HL-60 (cell line): ENCODE results near the gene KIF26A.

Experiments
- DNase-seq, 2 experiments: peaks; one replicate each; pipeline ENCODE4 v3.0.0-alpha.2; 2010 to 2020; ENCODE audit warnings: low read depth in 1 of 2, low spot score in 1 of 2
- H3K27ac ChIP-seq: fragments of 250-450 bp; sonication (Bioruptor Pico); replicated peaks from 2 replicates; pipeline ENCODE4 v1.5.1; 2020; ENCODE audit warnings: mild to moderate bottlenecking, moderate library complexity
- H3K27me3 ChIP-seq: fragments of 250-450 bp; sonication (Bioruptor Pico); 2 replicates; pipeline ENCODE4 v1.5.1; 2021; ENCODE audit warnings: mild to moderate bottlenecking, moderate library complexity; ENCODE audit not compliant: insufficient read depth, poor library complexity, severe bottlenecking
- H3K4me3 ChIP-seq: replicated peaks from 2 replicates; pipeline ENCODE4 v1.5.1; 2011; ENCODE audit warnings: mild to moderate bottlenecking, control low read depth, low read length; ENCODE audit not compliant: insufficient read depth
- GABPA ChIP-seq: IDR thresholded peaks from 2 replicates; pipeline ENCODE4 v1.6.1; 2012; ENCODE audit warnings: low read depth
- POLR2AphosphoS5 ChIP-seq: IDR thresholded peaks from 2 replicates; pipeline ENCODE4 v1.6.1; 2012; ENCODE audit warnings: low read depth
- SPI1 ChIP-seq: IDR thresholded peaks from 2 replicates; pipeline ENCODE4 v1.6.1; 2012; ENCODE audit warnings: low read depth, mild to moderate bottlenecking, borderline replicate concordance
- TF ChIP-seq, protein P1 (sequence below): IDR thresholded peaks from 2 replicates; pipeline ENCODE4 v1.6.1; 2012; ENCODE audit warnings: low read depth; ENCODE audit not compliant: insufficient replicate concordance
- TF ChIP-seq, protein P2 (sequence below): IDR thresholded peaks from one replicate; pipeline ENCODE4 v1.5.1; 2011; ENCODE audit warnings: low read length, control low read depth, inconsistent platforms; ENCODE audit not compliant: insufficient read depth

Gene KIF26A

DNA sequence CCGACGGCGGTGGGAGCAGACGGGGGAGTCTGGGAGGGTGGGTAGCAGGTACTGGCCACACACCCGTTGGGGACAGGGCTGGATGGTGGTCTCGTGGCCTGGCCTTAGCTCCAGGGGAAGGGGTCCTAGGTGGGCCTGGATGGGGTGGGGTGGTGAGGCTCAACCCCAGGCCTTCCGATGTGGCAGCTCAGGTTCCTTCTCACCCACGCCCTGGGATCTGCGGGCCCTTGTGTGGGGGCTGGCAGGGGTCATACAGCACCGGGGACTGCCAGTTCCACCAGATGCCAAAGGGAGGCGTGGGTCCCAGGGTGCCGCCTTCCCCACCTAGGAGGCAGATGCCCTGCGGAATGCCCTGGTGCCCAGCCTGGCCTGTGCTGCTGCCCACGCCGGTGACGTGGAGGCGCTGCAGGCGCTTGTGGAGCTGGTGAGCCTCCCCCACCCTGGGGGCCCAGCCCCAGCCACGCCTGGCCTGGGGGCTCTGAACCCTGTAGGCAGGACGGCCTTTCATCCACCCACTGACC lies 31.9 kb upstream of the KIF26A start:
- H3K4me3 ChIP-seq = no peak overlapping the region
- no peak for DNase-seq
- TF ChIP-seq POLR2AphosphoS5 (no peak), SPI1 (no peak), GABPA (no peak)
- TF ChIP-seq, protein P1, sequence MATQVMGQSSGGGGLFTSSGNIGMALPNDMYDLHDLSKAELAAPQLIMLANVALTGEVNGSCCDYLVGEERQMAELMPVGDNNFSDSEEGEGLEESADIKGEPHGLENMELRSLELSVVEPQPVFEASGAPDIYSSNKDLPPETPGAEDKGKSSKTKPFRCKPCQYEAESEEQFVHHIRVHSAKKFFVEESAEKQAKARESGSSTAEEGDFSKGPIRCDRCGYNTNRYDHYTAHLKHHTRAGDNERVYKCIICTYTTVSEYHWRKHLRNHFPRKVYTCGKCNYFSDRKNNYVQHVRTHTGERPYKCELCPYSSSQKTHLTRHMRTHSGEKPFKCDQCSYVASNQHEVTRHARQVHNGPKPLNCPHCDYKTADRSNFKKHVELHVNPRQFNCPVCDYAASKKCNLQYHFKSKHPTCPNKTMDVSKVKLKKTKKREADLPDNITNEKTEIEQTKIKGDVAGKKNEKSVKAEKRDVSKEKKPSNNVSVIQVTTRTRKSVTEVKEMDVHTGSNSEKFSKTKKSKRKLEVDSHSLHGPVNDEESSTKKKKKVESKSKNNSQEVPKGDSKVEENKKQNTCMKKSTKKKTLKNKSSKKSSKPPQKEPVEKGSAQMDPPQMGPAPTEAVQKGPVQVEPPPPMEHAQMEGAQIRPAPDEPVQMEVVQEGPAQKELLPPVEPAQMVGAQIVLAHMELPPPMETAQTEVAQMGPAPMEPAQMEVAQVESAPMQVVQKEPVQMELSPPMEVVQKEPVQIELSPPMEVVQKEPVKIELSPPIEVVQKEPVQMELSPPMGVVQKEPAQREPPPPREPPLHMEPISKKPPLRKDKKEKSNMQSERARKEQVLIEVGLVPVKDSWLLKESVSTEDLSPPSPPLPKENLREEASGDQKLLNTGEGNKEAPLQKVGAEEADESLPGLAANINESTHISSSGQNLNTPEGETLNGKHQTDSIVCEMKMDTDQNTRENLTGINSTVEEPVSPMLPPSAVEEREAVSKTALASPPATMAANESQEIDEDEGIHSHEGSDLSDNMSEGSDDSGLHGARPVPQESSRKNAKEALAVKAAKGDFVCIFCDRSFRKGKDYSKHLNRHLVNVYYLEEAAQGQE = no peak
- TF ChIP-seq, protein P2, sequence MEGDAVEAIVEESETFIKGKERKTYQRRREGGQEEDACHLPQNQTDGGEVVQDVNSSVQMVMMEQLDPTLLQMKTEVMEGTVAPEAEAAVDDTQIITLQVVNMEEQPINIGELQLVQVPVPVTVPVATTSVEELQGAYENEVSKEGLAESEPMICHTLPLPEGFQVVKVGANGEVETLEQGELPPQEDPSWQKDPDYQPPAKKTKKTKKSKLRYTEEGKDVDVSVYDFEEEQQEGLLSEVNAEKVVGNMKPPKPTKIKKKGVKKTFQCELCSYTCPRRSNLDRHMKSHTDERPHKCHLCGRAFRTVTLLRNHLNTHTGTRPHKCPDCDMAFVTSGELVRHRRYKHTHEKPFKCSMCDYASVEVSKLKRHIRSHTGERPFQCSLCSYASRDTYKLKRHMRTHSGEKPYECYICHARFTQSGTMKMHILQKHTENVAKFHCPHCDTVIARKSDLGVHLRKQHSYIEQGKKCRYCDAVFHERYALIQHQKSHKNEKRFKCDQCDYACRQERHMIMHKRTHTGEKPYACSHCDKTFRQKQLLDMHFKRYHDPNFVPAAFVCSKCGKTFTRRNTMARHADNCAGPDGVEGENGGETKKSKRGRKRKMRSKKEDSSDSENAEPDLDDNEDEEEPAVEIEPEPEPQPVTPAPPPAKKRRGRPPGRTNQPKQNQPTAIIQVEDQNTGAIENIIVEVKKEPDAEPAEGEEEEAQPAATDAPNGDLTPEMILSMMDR = no peak

DNA sequence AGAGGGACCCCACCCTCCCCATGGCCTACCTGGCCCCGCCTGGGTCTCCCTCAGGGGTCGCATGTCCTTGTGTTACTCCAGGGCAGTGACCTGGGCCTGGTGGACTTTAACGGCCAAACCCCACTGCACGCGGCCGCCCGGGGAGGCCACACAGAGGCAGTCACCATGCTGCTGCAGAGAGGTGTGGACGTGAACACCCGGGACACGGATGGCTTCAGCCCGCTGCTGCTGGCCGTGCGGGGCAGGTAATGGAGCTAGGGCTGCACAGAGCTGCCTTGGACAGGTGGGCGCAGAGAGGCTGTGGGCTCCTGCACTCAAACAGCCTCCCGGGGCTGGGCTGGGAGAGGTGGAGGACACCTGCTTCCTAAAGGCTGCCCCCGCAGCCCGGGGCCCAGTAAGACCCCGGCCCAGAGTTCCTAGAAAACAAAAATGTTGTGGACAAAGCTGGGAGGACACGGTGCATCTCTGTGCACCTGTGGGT lies 31.2 kb upstream of the KIF26A start:
- H3K27me3 ChIP-seq = no peaks in the 10 kb centered on the region
- H3K4me3 ChIP-seq = no peak overlapping the region
- TF ChIP-seq, protein P2 = no peak
- H3K27ac ChIP-seq = no peak overlapping the region
- no peak for DNase-seq

More for the DNA sequence above, 31.9 kb upstream of the KIF26A start:
- Histone ChIP-seq H3K27me3 (no peaks in the 10 kb centered on the region), H3K27ac (no peak overlapping the region)

DNA sequence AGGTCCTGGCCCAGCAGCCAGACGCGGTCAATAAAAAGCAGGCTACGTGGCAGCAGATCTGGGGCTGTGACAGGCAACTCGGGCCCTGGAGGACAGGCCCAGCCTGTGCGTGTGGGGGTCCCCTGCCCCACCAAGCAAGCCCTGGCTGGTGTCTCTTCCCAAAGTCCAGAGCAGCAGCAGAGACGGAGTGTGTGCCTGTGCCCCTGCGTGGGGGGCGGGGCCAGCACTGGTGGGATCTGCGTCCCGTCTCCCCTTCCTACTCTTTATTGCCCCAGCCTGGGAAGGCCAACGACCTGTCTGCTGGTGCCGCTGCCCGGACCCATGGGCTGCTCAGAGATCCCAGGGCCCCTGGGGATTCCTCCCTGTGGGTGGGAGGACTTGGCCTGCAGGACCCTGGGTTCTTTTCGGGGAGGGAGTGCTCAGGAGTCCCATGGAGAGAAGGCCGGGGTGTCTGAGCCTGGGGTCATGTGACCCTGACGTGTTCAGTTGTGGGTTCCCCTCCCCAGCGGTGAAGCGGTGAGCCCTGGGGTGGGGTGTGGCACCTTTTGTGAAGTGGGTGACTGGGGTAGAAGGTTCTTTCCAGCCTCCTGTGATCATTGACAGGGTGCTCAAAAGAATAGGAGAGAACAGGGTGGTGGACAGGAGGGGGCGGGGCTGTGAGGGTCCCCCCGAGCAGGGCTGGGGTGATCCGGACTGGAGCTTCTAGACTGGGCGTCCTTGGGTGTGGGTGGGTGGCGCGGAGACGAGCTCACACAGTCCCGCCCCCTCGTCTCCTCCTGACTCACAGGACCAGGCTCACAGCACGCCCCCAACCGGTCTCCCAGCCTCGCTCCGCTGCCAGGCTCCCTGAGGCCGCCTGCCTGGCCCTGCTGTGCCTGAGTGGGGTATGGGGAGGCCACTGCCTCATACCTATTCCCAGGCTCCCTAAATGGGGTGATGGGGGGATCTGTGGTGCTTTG lies 30.5 kb upstream of the KIF26A start:
- DNase-seq = no peak
- H3K27ac ChIP-seq = no peak overlapping the region
- TF ChIP-seq, protein P2 = no peak
- TF ChIP-seq, protein P1 = no peak
- no peak for TF ChIP-seq POLR2AphosphoS5
- no peak for TF ChIP-seq GABPA
- TF ChIP-seq SPI1 = no peak
- H3K27me3 ChIP-seq = no peaks in the 10 kb centered on the region
- H3K4me3 ChIP-seq = no peak overlapping the region
